ENCODE results near the gene TPRX2. TPM values are rescaled to one million over a fixed set of nuclear protein-coding genes. Genes with fewer than 3 reads are reported as not detected.

Gene TPRX2
- total and polyA plus RNA-seq, 11 donors, result not detected

GRCh38 chr19:47890865-47891621, 32.0 kb downstream of the TPRX2 start:
- WGBS, 4 donors, result 63 to 73% (median 71%) methylated on average over 7 of the region's 7 CpGs

GRCh38 chr19:47891622-47891922, 32.5 kb downstream of the TPRX2 start:
- intact Hi-C loops (cut with DNase I), result no loop called here
- no peak for ATAC-seq
- no peak for TF ChIP-seq POLR2A (IDR thresholded peaks at IDR 0.05)
- TF ChIP-seq CTCF (IDR thresholded peaks at IDR 0.05), result no peak
- no peak for DNase-seq
- Histone ChIP-seq H3K36me3 (no peaks in the 10 kb centered on the region), H3K27me3 (peaks cover 0 to 5% (median 0%) of the 10 kb centered on the region in 9 donors), H3K9me3 (peaks cover 0 to 24% (median 6%) of the 10 kb centered on the region in 12 donors), H3K27ac (no peak overlapping the region), H3K4me1 (no peaks in the 10 kb centered on the region), H3K4me3 (no peak overlapping the region)
- WGBS, 4 donors, result 31 to 48% (median 39%) methylated on average over 2 of the region's 2 CpGs

More at GRCh38 chr19:47890865-47891621, 32.0 kb downstream of the TPRX2 start:
- ATAC-seq (no peak), DNase-seq (no peak)
- Histone ChIP-seq H3K27me3 (peaks cover 0 to 5% (median 0%) of the 10 kb centered on the region in 9 donors), H3K27ac (no peak overlapping the region), H3K9me3 (peaks cover 0 to 19% (median 6%) of the 10 kb centered on the region in 12 donors), H3K4me3 (no peak overlapping the region), H3K4me1 (no peaks in the 10 kb centered on the region), H3K36me3 (no peaks in the 10 kb centered on the region)
- TF ChIP-seq CTCF (IDR thresholded peaks at IDR 0.05) (no peak), POLR2A (IDR thresholded peaks at IDR 0.05) (no peak)
- intact Hi-C loops (cut with DNase I), result no loop called here

GRCh38 chr19:47891923-47892666, 33.1 kb downstream of the TPRX2 start:
- no peaks in the 10 kb centered on the region for H3K4me1 ChIP-seq
- no peak for DNase-seq
- peaks cover 0 to 25% (median 6%) of the 10 kb centered on the region in 12 donors for H3K9me3 ChIP-seq
- no peaks in the 10 kb centered on the region for H3K36me3 ChIP-seq
- no peak overlapping the region for H3K27ac ChIP-seq
- intact Hi-C loops (cut with DNase I), result no loop called here
- no peak overlapping the region for H3K4me3 ChIP-seq
- TF ChIP-seq POLR2A (IDR thresholded peaks at IDR 0.05) (no peak), CTCF (IDR thresholded peaks at IDR 0.05) (no peak)
- WGBS, 4 donors, result 39 to 48% (median 41%) methylated on average over 7 of the region's 7 CpGs
- peaks cover 0 to 5% (median 0%) of the 10 kb centered on the region in 9 donors for H3K27me3 ChIP-seq
- ATAC-seq, result no peak

GRCh38 chr19:47895165-47895782, 36.2 kb downstream of the TPRX2 start:
- intact Hi-C loops (cut with DNase I), result no loop called here

More at GRCh38 chr19:47895165-47895782, 36.2 kb downstream of the TPRX2 start:
- no peaks in the 10 kb centered on the region for H3K36me3 ChIP-seq
- H3K4me1 ChIP-seq, result no peaks in the 10 kb centered on the region
- no peak overlapping the region for H3K4me3 ChIP-seq
- ATAC-seq (no peak), DNase-seq (no peak)
- peaks cover 0 to 25% (median 6%) of the 10 kb centered on the region in 12 donors for H3K9me3 ChIP-seq
- WGBS, 4 donors, result 88 to 97% (median 94%) methylated on average over 5 of the region's 5 CpGs
- no peak overlapping the region for H3K27ac ChIP-seq
- peaks cover 0 to 12% (median 0%) of the 10 kb centered on the region in 9 donors for H3K27me3 ChIP-seq
- TF ChIP-seq CTCF (IDR thresholded peaks at IDR 0.05), result no peak
- no peak for TF ChIP-seq POLR2A (IDR thresholded peaks at IDR 0.05)
